HEK293 (cell line): ENCODE results near the gene GPHN.

ENCODE experiments used
- CTCF ChIP-seq: fragments of 450-650 bp; formaldehyde crosslinking; IDR thresholded peaks from 2 replicates; pipeline ENCODE4 v1.5.1; 2016; ENCODE audit warnings: missing biosample characterization, missing genetic modification characterization
- GFI1B ChIP-seq: fragments of 450-650 bp; formaldehyde crosslinking; IDR thresholded peaks from 2 replicates; pipeline ENCODE4 v1.5.1; 2016; ENCODE audit warnings: missing biosample characterization, missing genetic modification characterization
- ZBTB7A ChIP-seq: fragments of 450-650 bp; formaldehyde crosslinking; IDR thresholded peaks from 2 replicates; pipeline ENCODE4 v1.5.1; 2016; ENCODE audit warnings: low read depth, missing biosample characterization, missing genetic modification characterization
- ZNF23 ChIP-seq: fragments of 450-650 bp; formaldehyde crosslinking; IDR thresholded peaks from 2 replicates; pipeline ENCODE4 v1.5.1; 2016; ENCODE audit warnings: missing biosample characterization, missing genetic modification characterization, borderline replicate concordance
- ZNF302 ChIP-seq: fragments of 450-650 bp; formaldehyde crosslinking; IDR thresholded peaks from 2 replicates; pipeline ENCODE4 v1.5.1; 2016; ENCODE audit warnings: missing biosample characterization, missing genetic modification characterization, low read depth
- ZNF416 ChIP-seq: fragments of 450-650 bp; formaldehyde crosslinking; IDR thresholded peaks from 2 replicates; pipeline ENCODE4 v1.5.1; 2016; ENCODE audit warnings: missing biosample characterization, missing genetic modification characterization
- ZSCAN4 ChIP-seq: fragments of 450-650 bp; formaldehyde crosslinking; IDR thresholded peaks from 2 replicates; pipeline ENCODE4 v1.5.1; 2017; ENCODE audit warnings: missing biosample characterization, missing genetic modification characterization
- TF ChIP-seq, protein P1 (sequence below): fragments of 450-650 bp; formaldehyde crosslinking; IDR thresholded peaks from 2 replicates; pipeline ENCODE4 v1.5.1; 2016; ENCODE audit warnings: missing biosample characterization, missing genetic modification characterization

DNA sequence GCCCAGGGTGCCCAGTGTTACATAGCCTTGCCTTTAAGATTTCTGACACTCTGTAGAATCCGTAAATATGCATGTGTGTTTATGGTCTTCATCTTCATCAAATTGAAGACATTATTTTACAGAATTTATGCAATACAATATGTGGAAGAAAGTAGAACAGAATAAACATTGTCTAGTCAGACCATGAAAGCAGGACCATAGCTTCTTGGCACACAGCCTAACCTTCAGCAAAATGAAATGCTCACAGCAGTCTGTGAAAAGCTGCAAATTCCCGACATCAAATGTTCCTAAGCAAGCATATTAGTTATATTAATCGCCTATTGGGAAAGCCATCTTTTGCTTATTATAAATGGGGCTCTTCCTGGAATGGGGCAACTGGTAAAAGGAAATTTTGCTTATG is 570.0 kb downstream of the GPHN start:
- no peak for TF ChIP-seq ZBTB7A (tag by site-specific recombination)
- no peak for TF ChIP-seq CTCF (tag by site-specific recombination)
- TF ChIP-seq ZNF302 = no peak
- no peak for TF ChIP-seq ZNF23
- TF ChIP-seq ZNF416 (tag by site-specific recombination) = no peak
- no peak for TF ChIP-seq ZSCAN4 (tag by site-specific recombination)
- TF ChIP-seq, protein P1, sequence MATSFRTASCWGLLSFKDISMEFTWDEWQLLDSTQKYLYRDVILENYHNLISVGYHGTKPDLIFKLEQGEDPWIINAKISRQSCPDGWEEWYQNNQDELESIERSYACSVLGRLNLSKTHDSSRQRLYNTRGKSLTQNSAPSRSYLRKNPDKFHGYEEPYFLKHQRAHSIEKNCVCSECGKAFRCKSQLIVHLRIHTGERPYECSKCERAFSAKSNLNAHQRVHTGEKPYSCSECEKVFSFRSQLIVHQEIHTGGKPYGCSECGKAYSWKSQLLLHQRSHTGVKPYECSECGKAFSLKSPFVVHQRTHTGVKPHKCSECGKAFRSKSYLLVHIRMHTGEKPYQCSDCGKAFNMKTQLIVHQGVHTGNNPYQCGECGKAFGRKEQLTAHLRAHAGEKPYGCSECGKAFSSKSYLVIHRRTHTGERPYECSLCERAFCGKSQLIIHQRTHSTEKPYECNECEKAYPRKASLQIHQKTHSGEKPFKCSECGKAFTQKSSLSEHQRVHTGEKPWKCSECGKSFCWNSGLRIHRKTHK (tag by site-specific recombination) = no peak
- no peak for TF ChIP-seq GFI1B (tag by site-specific recombination)
